GM23338 (cell line): Measurements from ENCODE around the gene RELL2. TPM values are rescaled to one million over a fixed set of nuclear protein-coding genes. Genes with fewer than 3 reads are reported as not detected.

Experiments used
- ATAC-seq: fragments of 200-7000 bp; cut with Tn5 transposase; 3 replicates; pipeline ENCODE4 v1.9.1; 2020
- DNase-seq: peaks from one replicate; pipeline ENCODE4 v3.0.0-alpha.2; 2015; ENCODE audit warnings: low spot score
- H2AFZ ChIP-seq: fragments of 200-600 bp; sonication (generic); 2 replicates; pipeline ENCODE4 v1.8.0; 2016; ENCODE audit warnings: antibody characterized with exemption, mild to moderate bottlenecking, moderate library complexity
- H3F3A ChIP-seq: fragments of 200-600 bp; sonication (generic); replicated peaks from 2 replicates; pipeline ENCODE4 v1.8.0; 2017; ENCODE audit warnings: antibody characterized with exemption, mixed run types, low read depth
- H3K27ac ChIP-seq: fragments of 200-600 bp; sonication (generic); 2 replicates; pipeline ENCODE4 v1.6.1; 2016; ENCODE audit warnings: low read depth
- H3K27me3 ChIP-seq: fragments of 200-600 bp; sonication (generic); 2 replicates; pipeline ENCODE4 v1.8.0; 2016; ENCODE audit warnings: mild to moderate bottlenecking, mixed run types, moderate library complexity; ENCODE audit not compliant: insufficient read depth
- H3K36me3 ChIP-seq: fragments of 200-600 bp; sonication (generic); 2 replicates; pipeline ENCODE4 v1.8.0; 2016; ENCODE audit warnings: mild to moderate bottlenecking; ENCODE audit not compliant: insufficient read depth
- H3K4me1 ChIP-seq: fragments of 200-600 bp; sonication (generic); 2 replicates; pipeline ENCODE4 v1.8.0; 2016; ENCODE audit warnings: mild to moderate bottlenecking, moderate library complexity; ENCODE audit not compliant: insufficient read depth
- H3K4me2 ChIP-seq: fragments of 200-600 bp; sonication (generic); 2 replicates; pipeline ENCODE4 v1.7.1; 2017; ENCODE audit warnings: mixed run types
- H3K4me3 ChIP-seq: fragments of 200-600 bp; sonication (generic); 2 replicates; pipeline ENCODE4 v1.6.1; 2016; ENCODE audit warnings: mixed run types
- H3K79me2 ChIP-seq: fragments of 200-600 bp; sonication (generic); replicated peaks from 2 replicates; pipeline ENCODE4 v1.8.0; 2017; ENCODE audit warnings: mild to moderate bottlenecking; ENCODE audit not compliant: insufficient read depth
- H3K9me2 ChIP-seq: fragments of 200-600 bp; sonication (generic); 2 replicates; pipeline ENCODE4 v1.8.0; 2017; ENCODE audit not compliant: insufficient read depth
- H4K20me1 ChIP-seq: fragments of 200-600 bp; sonication (generic); replicated peaks from 2 replicates; pipeline ENCODE4 v1.8.0; 2017; ENCODE audit warnings: mild to moderate bottlenecking; ENCODE audit not compliant: insufficient read depth
- H3K27ac Mint-ChIP-seq: 2 replicates; pipeline ENCODE4 v1.8.0; 2020; ENCODE audit warnings: inconsistent platforms, mild to moderate bottlenecking, moderate library complexity, mixed read lengths
- H3K27me3 Mint-ChIP-seq: 3 replicates; pipeline ENCODE4 v1.8.0; 2022; ENCODE audit warnings: low read depth, mild to moderate bottlenecking, moderate library complexity, mixed read lengths, inconsistent platforms; ENCODE audit not compliant: insufficient read depth, poor library complexity
- H3K36me3 Mint-ChIP-seq: 3 replicates; pipeline ENCODE4 v1.8.0; 2021; ENCODE audit warnings: low read depth, mild to moderate bottlenecking, inconsistent platforms, moderate library complexity, mixed read lengths
- H3K4me1 Mint-ChIP-seq: 3 replicates; pipeline ENCODE4 v1.8.0; 2020; ENCODE audit warnings: mild to moderate bottlenecking, inconsistent platforms, mixed read lengths
- H3K4me3 Mint-ChIP-seq: 3 replicates; pipeline ENCODE4 v1.8.0; 2021; ENCODE audit warnings: moderate library complexity, mild to moderate bottlenecking, inconsistent platforms, mixed read lengths
- H3K9me3 Mint-ChIP-seq: 3 replicates; pipeline ENCODE4 v1.8.0; 2020; ENCODE audit warnings: moderate library complexity, mild to moderate bottlenecking, inconsistent platforms, mixed read lengths
- CREB1 ChIP-seq: fragments of 250-450 bp; sonication (Bioruptor Pico); IDR thresholded peaks from 2 replicates; pipeline ENCODE4 v1.5.0; 2020; ENCODE audit warnings: low read depth, mild to moderate bottlenecking, moderate library complexity
- CTCF ChIP-seq, 2 experiments: fragments of 200-600 bp in 1 of 2; sonication (generic) in 1 of 2; conservative IDR thresholded peaks; 2 replicates each; pipeline versions ENCODE4 v1.5.1 to v1.6.1; 2016 to 2017; ENCODE audit warnings: antibody characterized with exemption in 2 of 2, low read depth in 2 of 2, mild to moderate bottlenecking in 2 of 2, moderate library complexity in 1 of 2
- EZH2phosphoT487 ChIP-seq: fragments of 200-600 bp; sonication (generic); IDR thresholded peaks from one replicate; pipeline ENCODE4 v1.8.1; 2018; ENCODE audit warnings: antibody characterized with exemption; ENCODE audit not compliant: unreplicated experiment
- JUNB ChIP-seq: IDR thresholded peaks from one replicate; pipeline ENCODE4 v1.6.1; 2016; ENCODE audit warnings: antibody characterized with exemption; ENCODE audit not compliant: unreplicated experiment
- REST ChIP-seq: IDR thresholded peaks from one replicate; pipeline ENCODE4 v1.6.1; 2018; ENCODE audit warnings: antibody characterized with exemption; ENCODE audit not compliant: unreplicated experiment
- STAT1 ChIP-seq: IDR thresholded peaks from one replicate; pipeline ENCODE4 v1.6.1; 2016; ENCODE audit warnings: antibody characterized with exemption; ENCODE audit not compliant: unreplicated experiment
- ZNF462 ChIP-seq: fragments of 250-450 bp; sonication (Bioruptor Pico); IDR thresholded peaks from 2 replicates; pipeline ENCODE4 v1.5.0; 2020; ENCODE audit warnings: mild to moderate bottlenecking, moderate library complexity
- polyA plus RNA-seq: library from polyadenylated mRNA; unstranded; fragments of >200 nt; fragmentation: Nextera tagmentation; extraction: Ambion mirVana; gene quantifications from 2 replicates; pipeline ENCODE4 v1.2.1, GENCODE V29; 2016
- total RNA-seq: library from RNA; depleted of rRNA; stranded (reverse); fragments of >200 nt; shearing (Covaris generic); gene quantifications from 2 replicates; pipeline ENCODE4 v1.2.3, GENCODE V29; 2014

Gene RELL2
- total and polyA plus RNA-seq, 2 experiments from 2014 or later = 20.4 to 30.6 TPM

- TF ChIP-seq ZNF462 (CRISPR knock-in tag) = no peak
These were observed 17.5 kb downstream of the RELL2 start (continued) for GRCh38 chr5:141654298-141654697.

GRCh38 chr5:141655020-141655419 lies 18.2 kb downstream of the RELL2 start:
- no peaks in the 10 kb centered on the region for H3K9me2 ChIP-seq
- no peak overlapping the region for H2AFZ ChIP-seq
- no peaks in the 10 kb centered on the region for H3K27me3 ChIP-seq
- no peak overlapping the region for H3K27ac Mint-ChIP-seq
- peaks cover 8% of the 10 kb centered on the region for H3F3A ChIP-seq
- peaks cover 19% of the 10 kb centered on the region for H3K4me1 ChIP-seq
- peaks cover 12% of the 10 kb centered on the region for H3K27me3 Mint-ChIP-seq
- no peak overlapping the region for H3K27ac ChIP-seq
- no peak overlapping the region for H3K4me3 ChIP-seq
- H3K4me1 Mint-ChIP-seq = peaks cover 19% of the 10 kb centered on the region
- no peak for TF ChIP-seq STAT1
- no peak for TF ChIP-seq REST
- no peak for TF ChIP-seq EZH2phosphoT487
- TF ChIP-seq CTCF (conservative IDR thresholded peaks at IDR 0.05; ENCODE audit: low read depth in 2 of 2) = no peak
- no peak for TF ChIP-seq CREB1 (CRISPR knock-in tag)
- no peak for TF ChIP-seq JUNB
- no peak for ATAC-seq
- no peaks in the 10 kb centered on the region for H3K79me2 ChIP-seq
- H3K9me3 Mint-ChIP-seq = no peaks in the 10 kb centered on the region
- no peaks in the 10 kb centered on the region; the same call in 1 of the 2 replicates for H4K20me1 ChIP-seq
- DNase-seq = no peak
- H3K4me3 Mint-ChIP-seq = no peak overlapping the region
- H3K36me3 ChIP-seq = peaks cover 7% of the 10 kb centered on the region
- no peak overlapping the region for H3K4me2 ChIP-seq
- H3K36me3 Mint-ChIP-seq = peaks cover 62% of the 10 kb centered on the region
